HG03045 (cell line): Measurements from ENCODE around the gene ZNF91.
"Not testable (repeated sequence)": the region's sequence is repeated elsewhere in the genome, so short reads cannot be mapped to it uniquely, and the experiment has no call there.

Source experiments
- ATAC-seq: cut with Tn5 transposase; IDR thresholded peaks from one replicate; pipeline ENCODE4 v1.9.1; 2021; ENCODE audit warnings: mild to moderate bottlenecking, moderate library complexity; ENCODE audit not compliant: unreplicated experiment

ZNF91 gene

GRCh38 chr19:23399443-23399842, 4.2 kb upstream of the ZNF91 start:
- no peak for ATAC-seq

GRCh38 chr19:23395722-23396117, 449 bp upstream of the ZNF91 start:
- not testable (repeated sequence) for ATAC-seq

GRCh38 chr19:23394511-23394910, 760 bp downstream of the ZNF91 start:
- ATAC-seq: no peak

GRCh38 chr19:23393121-23393520, 2.1 kb downstream of the ZNF91 start:
- no peak for ATAC-seq

- no peak for ATAC-seq
Measured at GRCh38 chr19:23391236-23391635, 4.0 kb downstream of the ZNF91 start.

- ATAC-seq: no peak
Measured at GRCh38 chr19:23385404-23385803, 9.9 kb downstream of the ZNF91 start.

- ATAC-seq: no peak
Measured at GRCh38 chr19:23384858-23385257, 10.4 kb downstream of the ZNF91 start.

GRCh38 chr19:23384166-23384565, 11.1 kb downstream of the ZNF91 start:
- ATAC-seq: no peak

GRCh38 chr19:23382955-23383354, 12.3 kb downstream of the ZNF91 start:
- ATAC-seq: no peak

- no peak for ATAC-seq
Measured at GRCh38 chr19:23381114-23381513, 14.2 kb downstream of the ZNF91 start.

GRCh38 chr19:23379671-23380070, 15.6 kb downstream of the ZNF91 start:
- not testable (repeated sequence) for ATAC-seq

- no peak for ATAC-seq
Measured at GRCh38 chr19:23378948-23379347, 16.3 kb downstream of the ZNF91 start.

- no peak for ATAC-seq
Measured at GRCh38 chr19:23377276-23377675, 18.0 kb downstream of the ZNF91 start.

GRCh38 chr19:23366437-23366836, 28.8 kb downstream of the ZNF91 start:
- no peak for ATAC-seq

- not testable (repeated sequence) for ATAC-seq
Measured at GRCh38 chr19:23366031-23366430, 29.2 kb downstream of the ZNF91 start.

GRCh38 chr19:23365222-23365621, 30.0 kb downstream of the ZNF91 start:
- ATAC-seq: no peak

GRCh38 chr19:23361843-23362242, 33.4 kb downstream of the ZNF91 start:
- ATAC-seq: not testable (repeated sequence)

GRCh38 chr19:23351806-23352205, 43.5 kb downstream of the ZNF91 start:
- no peak for ATAC-seq

- no peak for ATAC-seq
Measured at GRCh38 chr19:23346696-23347095, 48.6 kb downstream of the ZNF91 start.

- ATAC-seq: no peak
Measured at GRCh38 chr19:23345838-23346237, 49.4 kb downstream of the ZNF91 start.

- ATAC-seq: no peak
Measured at GRCh38 chr19:23343434-23344010, 51.7 kb downstream of the ZNF91 start.

GRCh38 chr19:23328211-23328610, 67.1 kb downstream of the ZNF91 start:
- no peak for ATAC-seq

- no peak for ATAC-seq
Measured at GRCh38 chr19:23321953-23322549, 73.2 kb downstream of the ZNF91 start.
